Left lung (tissue), 10 donors: ENCODE results near the gene IL10. TPM values are rescaled to one million over a fixed set of nuclear protein-coding genes. Genes with fewer than 3 reads are reported as not detected.
A peak's percentile ranks its signal among the peaks of the same experiment; 100 is the strongest.

Experiments used
- ATAC-seq: fragments of 200-7000 bp; cut with Tn5 transposase; one replicate; pipeline ENCODE4 v1.9.1; 2020; ENCODE audit warnings: moderate library complexity
- DNase-seq, 4 donors: peaks; one replicate each; pipeline ENCODE4 v3.0.0-alpha.2; 2013 to 2020
- H3K27ac ChIP-seq, 2 donors: fragments of 200-600 bp; sonication (generic) in 1 of 2; one replicate each; pipeline versions ENCODE4 v1.5.0 to v1.8.0; 2020 to 2021
- H3K27me3 ChIP-seq, 2 donors: fragments of 200-600 bp; sonication (generic) in 1 of 2; one replicate each; pipeline versions ENCODE4 v1.5.0 to v1.8.0; 2020 to 2021
- H3K36me3 ChIP-seq, 2 donors: fragments of 200-600 bp; sonication (generic) in 1 of 2; one replicate each; pipeline versions ENCODE4 v1.5.0 to v1.8.0; 2020 to 2021
- H3K4me1 ChIP-seq, 2 donors: fragments of 200-600 bp; one replicate each; pipeline ENCODE4 v1.8.0; 2021
- H3K4me3 ChIP-seq, 2 donors: fragments of 200-600 bp; sonication (generic) in 1 of 2; one replicate each; pipeline versions ENCODE4 v1.5.0 to v1.8.0; 2020 to 2021; ENCODE audit warnings: mild to moderate bottlenecking in 1 of 2
- H3K9me3 ChIP-seq, 2 donors: fragments of 200-600 bp; sonication (generic) in 1 of 2; one replicate each; pipeline versions ENCODE4 v1.5.0 to v1.8.0; 2020 to 2021
- CTCF ChIP-seq, 2 donors: fragments of 200-600 bp; sonication (generic) in 1 of 2; IDR thresholded peaks; one replicate each; pipeline versions ENCODE4 v1.5.0 to v1.8.0; 2021; ENCODE audit warnings: antibody characterized with exemption in 2 of 2
- intact Hi-C, 2 donors: fragments of 100-400 bp; cut with DNase I; formaldehyde crosslinking; loops; one replicate each; pipeline versions ENCODE4 v1.11.2 to v1.14.2; 2022
- polyA plus RNA-seq, 6 donors: library from polyadenylated mRNA; unstranded; fragments of 120-200 nt; gene quantifications; one replicate each; pipeline ENCODE4 v1.2.1, GENCODE V29; 2013; ENCODE audit not compliant: insufficient read length in 6 of 6
- total RNA-seq, 2 donors: library from RNA; stranded (reverse); fragmentation: NEBNext Ultra II Directional; extraction: Animal tissue kit (Norgen Biotek cat#: 25700); gene quantifications; one replicate each; pipeline ENCODE4 v1.2.1, GENCODE V29; 2021
- donor health status: DM: no; HTN: yes; CAD: no.
- donor health status: DM: no; HTN: no; CAD: no.

IL10 gene
- total and polyA plus RNA-seq, 8 donors: 0.24 to 6.2 (median 0.59) TPM

GRCh38 chr1:206717674-206717989 lies 54.7 kb downstream of the IL10 start:
- ATAC-seq (no peak), DNase-seq (no peak)
- no peaks in the 10 kb centered on the region for H3K27me3 ChIP-seq
- intact Hi-C loops: no loop called here
- no peaks in the 10 kb centered on the region for H3K9me3 ChIP-seq
- no peak for TF ChIP-seq CTCF (IDR thresholded peaks at IDR 0.05)
- H3K27ac ChIP-seq: peak overlapping the region in 1 of 2 donors; percentile 60
- peaks cover 18 to 93% of the 10 kb centered on the region in 2 donors for H3K4me1 ChIP-seq
- H3K4me3 ChIP-seq: no peak overlapping the region
- no peaks in the 10 kb centered on the region for H3K36me3 ChIP-seq

Other genes starting within 250 kb of the IL10 start
- 10 to 100 TPM; 37.5 to 39.5 TPM for gene EIF2D, start 160.0 kb downstream of the IL10 start, total RNA-seq
- gene EIF2D, start 160.0 kb downstream of the IL10 start, polyA plus RNA-seq: 100 to 1,000 TPM in 3 of 6 donors, 10 to 100 TPM in 3; 81.6 to 110 (median 97.8) TPM
- 10 to 100 TPM; 11.5 to 11.8 TPM for gene DYRK3, start 137.0 kb downstream of the IL10 start, total RNA-seq
- 1 to 10 TPM; 6.1 to 9.9 (median 8.2) TPM for gene DYRK3, start 137.0 kb downstream of the IL10 start, polyA plus RNA-seq
- 100 to 1,000 TPM in 1 of 2 donors, 10 to 100 TPM in 1; 92.2 to 113 TPM for gene MAPKAPK2, start 87.6 kb downstream of the IL10 start, total RNA-seq
- gene MAPKAPK2, start 87.6 kb downstream of the IL10 start, polyA plus RNA-seq: 10 to 100 TPM; 53.1 to 68.5 (median 59.3) TPM
- not detected for gene IL19, start 1.7 kb downstream of the IL10 start, total RNA-seq
- gene IL19, start 1.7 kb downstream of the IL10 start, polyA plus RNA-seq: not detected
- not detected for gene IL20, start 93.1 kb upstream of the IL10 start, total RNA-seq
- not detected for gene IL20, start 93.1 kb upstream of the IL10 start, polyA plus RNA-seq
- under 1 TPM in 1 of 2 donors, not detected in 1; 0.34 TPM for gene IL24, start 124.9 kb upstream of the IL10 start, total RNA-seq
- gene IL24, start 124.9 kb upstream of the IL10 start, polyA plus RNA-seq: under 1 TPM; 0.11 to 0.43 (median 0.33) TPM
- 1 to 10 TPM; 2.7 to 6.7 TPM for gene FCMR, start 149.4 kb upstream of the IL10 start, total RNA-seq
- gene FCMR, start 149.4 kb upstream of the IL10 start, polyA plus RNA-seq: 1 to 10 TPM; 1.4 to 3.0 (median 2.4) TPM
- 100 to 1,000 TPM; 128 to 587 TPM for gene PIGR, start 174.0 kb upstream of the IL10 start, total RNA-seq
- gene PIGR, start 174.0 kb upstream of the IL10 start, polyA plus RNA-seq: under 1 TPM; 0.11 to 0.54 (median 0.20) TPM
- gene FCAMR, start 198.0 kb upstream of the IL10 start, total RNA-seq: not detected
- under 1 TPM in 3 of 6 donors, not detected in 3; 0.07 to 0.18 (median 0.07) TPM for gene FCAMR, start 198.0 kb upstream of the IL10 start, polyA plus RNA-seq